ENCODE measurements around the gene KCNT1.

KCNT1 gene

GRCh38 chr9:135664266-135664665 is 37.7 kb upstream of the KCNT1 start:
- no peak overlapping the region for H3K4me3 ChIP-seq (ENCODE audit: low read length)
- no peaks in the 10 kb centered on the region for H3K79me2 ChIP-seq (ENCODE audit: control insufficient read depth, low read length)
- no peaks in the 10 kb centered on the region for H3F3A ChIP-seq (ENCODE audit: control insufficient read depth, insufficient read depth)
- no peaks in the 10 kb centered on the region for H3K4me1 ChIP-seq (ENCODE audit: control insufficient read depth, low read length)
- H3K36me3 ChIP-seq (ENCODE audit: control insufficient read depth, low read length), result no peaks in the 10 kb centered on the region
- no peaks in the 10 kb centered on the region for H3K9me2 ChIP-seq (replicated peaks; ENCODE audit: control insufficient read depth, low read length)
- TF ChIP-seq CTCF (IDR thresholded peaks at IDR 0.05; ENCODE audit: low read depth, low read length, poor library complexity, severe bottlenecking) (no peak), EZH2phosphoT487 (IDR thresholded peaks at IDR 0.05; ENCODE audit: borderline replicate concordance, low read length) (no peak)
- H3K9me3 ChIP-seq (ENCODE audit: control insufficient read depth, insufficient read depth, low read length), result no peaks in the 10 kb centered on the region
- H3K27ac ChIP-seq (ENCODE audit: low read depth, low read length), result no peak overlapping the region
- no peaks in the 10 kb centered on the region for H3K27me3 ChIP-seq (ENCODE audit: control insufficient read depth, low read length)
- H3K4me2 ChIP-seq (ENCODE audit: low read length), result no peak overlapping the region
- H4K20me1 ChIP-seq (ENCODE audit: control insufficient read depth, insufficient read depth, low read depth, low read length), result no peaks in the 10 kb centered on the region

GRCh38 chr9:135664801-135665794 is 36.9 kb upstream of the KCNT1 start:
- H3K9me2 ChIP-seq (replicated peaks; ENCODE audit: control insufficient read depth, low read length), result no peaks in the 10 kb centered on the region
- H3K79me2 ChIP-seq (ENCODE audit: control insufficient read depth, low read length), result no peaks in the 10 kb centered on the region
- no peak overlapping the region for H3K4me3 ChIP-seq (ENCODE audit: low read length)
- no peaks in the 10 kb centered on the region for H3K4me1 ChIP-seq (ENCODE audit: control insufficient read depth, low read length)
- H3K27ac ChIP-seq (ENCODE audit: low read depth, low read length), result no peak overlapping the region
- H3K27me3 ChIP-seq (ENCODE audit: control insufficient read depth, low read length), result no peaks in the 10 kb centered on the region
- TF ChIP-seq EZH2phosphoT487 (IDR thresholded peaks at IDR 0.05; ENCODE audit: borderline replicate concordance, low read length), result no peak
- TF ChIP-seq CTCF (IDR thresholded peaks at IDR 0.05; ENCODE audit: low read depth, low read length, poor library complexity, severe bottlenecking), result no peak
- H4K20me1 ChIP-seq (ENCODE audit: control insufficient read depth, insufficient read depth, low read depth, low read length), result no peaks in the 10 kb centered on the region
- H3F3A ChIP-seq (ENCODE audit: control insufficient read depth, insufficient read depth), result no peaks in the 10 kb centered on the region
- H3K4me2 ChIP-seq (ENCODE audit: low read length), result no peak overlapping the region
- H3K9me3 ChIP-seq (ENCODE audit: control insufficient read depth, insufficient read depth, low read length), result no peaks in the 10 kb centered on the region
- no peaks in the 10 kb centered on the region for H3K36me3 ChIP-seq (ENCODE audit: control insufficient read depth, low read length)

GRCh38 chr9:135665795-135666189 is 36.2 kb upstream of the KCNT1 start:
- Histone ChIP-seq H3K79me2 (ENCODE audit: control insufficient read depth, low read length) (no peaks in the 10 kb centered on the region), H3K4me1 (ENCODE audit: control insufficient read depth, low read length) (no peaks in the 10 kb centered on the region), H3K9me2 (replicated peaks; ENCODE audit: control insufficient read depth, low read length) (no peaks in the 10 kb centered on the region), H3K36me3 (ENCODE audit: control insufficient read depth, low read length) (no peaks in the 10 kb centered on the region), H3K4me3 (ENCODE audit: low read length) (no peak overlapping the region), H4K20me1 (ENCODE audit: control insufficient read depth, insufficient read depth, low read depth, low read length) (no peaks in the 10 kb centered on the region), H3K4me2 (ENCODE audit: low read length) (no peak overlapping the region), H3K27ac (ENCODE audit: low read depth, low read length) (no peak overlapping the region), H3F3A (ENCODE audit: control insufficient read depth, insufficient read depth) (no peaks in the 10 kb centered on the region), H3K9me3 (ENCODE audit: control insufficient read depth, insufficient read depth, low read length) (no peaks in the 10 kb centered on the region), H3K27me3 (ENCODE audit: control insufficient read depth, low read length) (no peaks in the 10 kb centered on the region)
- TF ChIP-seq CTCF (IDR thresholded peaks at IDR 0.05; ENCODE audit: low read depth, low read length, poor library complexity, severe bottlenecking), result no peak
- no peak for TF ChIP-seq EZH2phosphoT487 (IDR thresholded peaks at IDR 0.05; ENCODE audit: borderline replicate concordance, low read length)

All from DOHH2 (cell line).